ENCODE data around the gene BDKRB2.

Gene BDKRB2

GRCh38 chr14:96164861-96165490, 39.7 kb upstream of the BDKRB2 start:
- no peak for TF ChIP-seq RARB (CRISPR knock-in tag; IDR thresholded peaks at IDR 0.05)
- no peak for TF ChIP-seq OSR1 (CRISPR knock-in tag; IDR thresholded peaks at IDR 0.05)
- ATAC-seq, result no peak

GRCh38 chr14:96165493-96166436, 38.9 kb upstream of the BDKRB2 start:
- ATAC-seq, result peak; percentile 29
- TF ChIP-seq CSDC2 (CRISPR knock-in tag; IDR thresholded peaks at IDR 0.05) (no peak), RARB (CRISPR knock-in tag; IDR thresholded peaks at IDR 0.05) (no peak), TSHZ2 (CRISPR knock-in tag; IDR thresholded peaks at IDR 0.05) (no peak), SNAI2 (CRISPR knock-in tag; IDR thresholded peaks at IDR 0.05) (no peak), OSR1 (CRISPR knock-in tag; IDR thresholded peaks at IDR 0.05) (no peak), PPARA (CRISPR knock-in tag; IDR thresholded peaks at IDR 0.05; ENCODE audit: borderline replicate concordance) (no peak), ZNF565 (CRISPR knock-in tag; conservative IDR thresholded peaks at IDR 0.05; ENCODE audit: low read depth) (no peak), ZFP30 (CRISPR knock-in tag; IDR thresholded peaks at IDR 0.05) (no peak), TCF4 (CRISPR knock-in tag; IDR thresholded peaks at IDR 0.05; ENCODE audit: borderline replicate concordance) (no peak), GLIS3 (CRISPR knock-in tag; IDR thresholded peaks at IDR 0.05) (no peak), ESRRG (CRISPR knock-in tag; IDR thresholded peaks at IDR 0.05) (no peak), PATZ1 (CRISPR knock-in tag; IDR thresholded peaks at IDR 0.05; ENCODE audit: borderline replicate concordance) (no peak), BACH2 (CRISPR knock-in tag; IDR thresholded peaks at IDR 0.05; ENCODE audit: borderline replicate concordance) (no peak), ZC3H10 (CRISPR knock-in tag; IDR thresholded peaks at IDR 0.05) (no peak), ZNF70 (CRISPR knock-in tag; IDR thresholded peaks at IDR 0.05) (no peak)

GRCh38 chr14:96166461-96167223, 38.0 kb upstream of the BDKRB2 start:
- TF ChIP-seq ZFP3 (CRISPR knock-in tag; IDR thresholded peaks at IDR 0.05) (no peak), CSRNP3 (CRISPR knock-in tag; IDR thresholded peaks at IDR 0.05) (no peak), TCF4 (CRISPR knock-in tag; IDR thresholded peaks at IDR 0.05; ENCODE audit: borderline replicate concordance) (0 out of 2 replicates have a peak, but pooled peaks have one; percentile 25), CREB5 (CRISPR knock-in tag; IDR thresholded peaks at IDR 0.05; ENCODE audit: low read depth) (no peak)
- no peak; the same call in 2 of the 3 replicates for ATAC-seq

Data from SK-N-SH treated with all-trans-retinoic acid at 6 μM for 48 hours (cell line).